Endodermal cell (in vitro differentiated cells): ENCODE data around the gene THAP11. TPM values are rescaled to one million over a fixed set of nuclear protein-coding genes. Genes with fewer than 3 reads are reported as not detected.

ENCODE experiments used
- DNase-seq: peaks from one replicate; pipeline ENCODE4 v3.0.0-alpha.2; 2017
- H3K27ac ChIP-seq: 2 replicates; pipeline ENCODE4 v1.5.1; 2013; ENCODE audit warnings: mild to moderate bottlenecking, low read depth, low read length, moderate library complexity
- H3K27me3 ChIP-seq: 2 replicates; pipeline ENCODE4 v1.6.1; 2013; ENCODE audit warnings: mild to moderate bottlenecking, low read length, moderate library complexity; ENCODE audit not compliant: insufficient read depth, control insufficient read depth, poor library complexity, severe bottlenecking
- H3K36me3 ChIP-seq: 2 replicates; pipeline ENCODE4 v1.7.0; 2013; ENCODE audit warnings: mild to moderate bottlenecking, low read length, moderate library complexity; ENCODE audit not compliant: control insufficient read depth, insufficient read depth
- H3K4me1 ChIP-seq: one replicate; pipeline ENCODE4 v1.7.0; 2013; ENCODE audit warnings: low read length; ENCODE audit not compliant: control insufficient read depth, insufficient read depth
- H3K4me3 ChIP-seq: 2 replicates; pipeline ENCODE4 v1.5.1; 2013; ENCODE audit warnings: mild to moderate bottlenecking, low read length, moderate library complexity
- H3K9ac ChIP-seq: 2 replicates; pipeline ENCODE4 v1.6.1; 2013; ENCODE audit warnings: mild to moderate bottlenecking, low read length, moderate library complexity; ENCODE audit not compliant: poor library complexity, severe bottlenecking; ENCODE audit errors: extremely low read depth
- H3K9me3 ChIP-seq: 2 replicates; pipeline ENCODE4 v1.6.1; 2013; ENCODE audit warnings: mild to moderate bottlenecking, low read length, moderate library complexity; ENCODE audit not compliant: control insufficient read depth
- H3K27ac Mint-ChIP-seq: 2 replicates; pipeline ENCODE4 v1.8.0; 2020; ENCODE audit warnings: mixed read lengths
- H3K27me3 Mint-ChIP-seq: 2 replicates; pipeline ENCODE4 v1.8.0; 2021; ENCODE audit warnings: mild to moderate bottlenecking, mixed read lengths; ENCODE audit not compliant: insufficient read depth
- H3K36me3 Mint-ChIP-seq: 2 replicates; pipeline ENCODE4 v1.8.0; 2020; ENCODE audit warnings: low read depth, mixed read lengths
- H3K4me1 Mint-ChIP-seq: 2 replicates; pipeline ENCODE4 v1.8.0; 2020; ENCODE audit warnings: mixed read lengths
- H3K4me3 Mint-ChIP-seq: 2 replicates; pipeline ENCODE4 v1.8.0; 2020; ENCODE audit warnings: mild to moderate bottlenecking, moderate library complexity, mixed read lengths
- H3K9me3 Mint-ChIP-seq: 2 replicates; pipeline ENCODE4 v1.8.0; 2020; ENCODE audit warnings: mild to moderate bottlenecking, mixed read lengths
- CTCF ChIP-seq: fragments of 200-600 bp; sonication (generic); conservative IDR thresholded peaks from 2 replicates; pipeline ENCODE4 v1.5.0; 2021; ENCODE audit warnings: antibody characterized with exemption, mild to moderate bottlenecking
- WGBS, 2 experiments: methylation state at CpG; one replicate each; pipeline versions ENCODE4 v1.1.5 to v1.1.7; 2013; ENCODE audit warnings: missing lambda C conversion rate in 2 of 2, mixed read lengths in 1 of 2; ENCODE audit not compliant: insufficient coverage in 1 of 2, insufficient read length in 1 of 2; 5-methylcytosine and 5-hydroxymethylcytosine counted together
- total RNA-seq, 2 donors: library from RNA; stranded (reverse); fragmentation: NEBNext Ultra II Directional in 1 of 2; extraction: Animal tissue kit (Norgen Biotek cat#: 25700) in 1 of 2; gene quantifications; 2 replicates in 1 of 2; 3 replicates in 1 of 2; pipeline ENCODE4 v1.2.1, GENCODE V29; 2021

THAP11 gene
- total RNA-seq, 2 donors from 2014 or later = 28.0 to 32.9 TPM

GRCh38 chr16:67804853-67805542, 37.1 kb upstream of the THAP11 start:
- DNase-seq = no peak
- peak overlapping the region; percentile 98 for H3K4me3 ChIP-seq
- Mint-ChIP-seq H3K27me3 (peaks cover under 1% of the 10 kb centered on the region), H3K27ac (peak overlapping the region; percentile 94), H3K4me3 (peak overlapping the region; percentile 89), H3K36me3 (peaks cover 35% of the 10 kb centered on the region), H3K9me3 (no peaks in the 10 kb centered on the region), H3K4me1 (peaks cover 18% of the 10 kb centered on the region)
- H3K36me3 ChIP-seq = peaks cover 29% of the 10 kb centered on the region
- WGBS, 2 experiments = 91 to 100% methylated on average over 3 to 4 of the region's 4 CpGs
- H3K27me3 ChIP-seq = no peaks in the 10 kb centered on the region
- H3K9me3 ChIP-seq = no peaks in the 10 kb centered on the region
- TF ChIP-seq CTCF = no peak
- no peaks in the 10 kb centered on the region for H3K4me1 ChIP-seq
- no peak overlapping the region for H3K9ac ChIP-seq
- H3K27ac ChIP-seq = no peak overlapping the region

GRCh38 chr16:67805718-67806427, 36.2 kb upstream of the THAP11 start:
- Histone ChIP-seq H3K27me3 (no peaks in the 10 kb centered on the region), H3K4me1 (no peaks in the 10 kb centered on the region), H3K9ac (peak overlapping the region; percentile 95), H3K9me3 (no peaks in the 10 kb centered on the region), H3K4me3 (peak overlapping the region; percentile 98), H3K27ac (peak overlapping the region; percentile 78), H3K36me3 (peaks cover 21% of the 10 kb centered on the region)
- H3K27ac Mint-ChIP-seq = peak overlapping the region; percentile 94
- no peak for TF ChIP-seq CTCF
- peaks cover 27% of the 10 kb centered on the region for H3K36me3 Mint-ChIP-seq
- WGBS, 2 experiments = 1% methylated on average over 13 to 26 of the region's 26 CpGs
- H3K4me1 Mint-ChIP-seq = peaks cover 18% of the 10 kb centered on the region
- peak overlapping the region; percentile 89 for H3K4me3 Mint-ChIP-seq
- H3K9me3 Mint-ChIP-seq = no peaks in the 10 kb centered on the region
- H3K27me3 Mint-ChIP-seq = peaks cover 2% of the 10 kb centered on the region
- no peak for DNase-seq

- peak within 1 kb of the TSS; percentile 78 for H3K27ac ChIP-seq
- DNase-seq = peak; percentile 99
Observed at GRCh38 chr16:67806428-67807147, 35.5 kb upstream of the THAP11 start, which contains the start of the genes RANBP10 and TSNAXIP1. Gene RANBP10, minus strand, starts transcription at chr16:67806560. Its CDS starts 24 bp downstream, at chr16:67806536. Gene TSNAXIP1, plus strand, starts transcription at chr16:67806889. Its CDS starts 261 bp downstream, at chr16:67807150.

More at GRCh38 chr16:67806428-67807147, 35.5 kb upstream of the THAP11 start, which contains the start of the genes RANBP10 and TSNAXIP1:
- H3K4me3 ChIP-seq = peak within 1 kb of the TSS; percentile 98
- peaks cover 14% of the 10 kb centered on the region for H3K36me3 ChIP-seq
- Mint-ChIP-seq H3K36me3 (peaks cover 27% of the 10 kb centered on the region), H3K27me3 (peaks cover 2% of the 10 kb centered on the region), H3K9me3 (no peaks in the 10 kb centered on the region), H3K4me3 (peak within 1 kb of the TSS; percentile 89), H3K27ac (peak within 1 kb of the TSS; percentile 99), H3K4me1 (peaks cover 18% of the 10 kb centered on the region)
- 0 to 1% methylated on average over 28 to 54 of the region's 54 CpGs for WGBS, 2 experiments
- H3K4me1 ChIP-seq = no peaks in the 10 kb centered on the region
- no peaks in the 10 kb centered on the region for H3K27me3 ChIP-seq
- TF ChIP-seq CTCF = no peak
- H3K9ac ChIP-seq = peak within 1 kb of the TSS; percentile 95
- H3K9me3 ChIP-seq = no peaks in the 10 kb centered on the region
